ENCODE measurements around the gene SPTBN5.
"Not testable (repeated sequence)": the region's sequence is repeated elsewhere in the genome, so short reads cannot be mapped to it uniquely, and the experiment has no call there.

The SPTBN5 gene

DNA sequence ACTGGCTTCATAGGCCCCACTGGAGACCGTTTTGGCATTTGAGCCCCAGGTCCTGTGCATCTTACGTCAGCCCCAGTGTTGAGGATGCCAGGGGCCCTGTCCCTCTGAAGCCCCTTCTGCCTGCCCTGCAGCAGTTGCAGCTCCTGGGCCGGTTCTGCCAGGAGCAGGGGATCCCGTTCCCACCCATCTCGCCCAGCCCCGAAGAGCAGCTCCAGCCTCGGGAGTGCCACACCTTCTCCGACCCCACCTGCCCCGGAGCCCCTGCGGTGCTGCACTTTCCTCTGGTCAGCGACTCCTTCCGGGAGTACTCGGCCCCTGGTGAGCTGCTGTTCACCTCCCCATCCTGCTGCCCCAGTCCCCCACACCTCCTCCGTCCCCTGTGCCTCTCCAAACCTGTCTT lies 46.6 kb downstream of the SPTBN5 start:
- DNase-seq (ENCODE audit: low read depth) = no peak

DNA sequence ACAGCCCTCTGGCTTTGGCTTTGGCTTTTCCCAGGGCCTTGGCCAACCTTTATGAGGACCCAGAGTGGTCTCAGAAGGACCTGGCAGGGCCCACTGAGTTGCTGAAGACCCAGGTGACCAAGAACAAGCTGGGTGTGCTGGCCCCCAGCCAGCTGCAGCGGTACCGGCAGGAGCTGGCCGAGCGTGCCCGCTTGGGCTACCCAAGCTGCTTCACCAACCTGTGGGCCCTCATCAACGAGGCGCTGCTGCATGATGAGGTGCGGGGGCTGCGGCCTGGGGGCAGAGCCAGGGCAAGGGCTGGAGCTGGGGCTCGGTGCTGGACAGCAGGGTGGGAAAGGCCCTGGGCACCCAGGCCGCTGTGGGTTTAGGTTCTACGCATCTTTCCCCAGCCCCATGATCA lies 49.0 kb downstream of the SPTBN5 start:
- no peak for DNase-seq (ENCODE audit: low read depth)

DNA sequence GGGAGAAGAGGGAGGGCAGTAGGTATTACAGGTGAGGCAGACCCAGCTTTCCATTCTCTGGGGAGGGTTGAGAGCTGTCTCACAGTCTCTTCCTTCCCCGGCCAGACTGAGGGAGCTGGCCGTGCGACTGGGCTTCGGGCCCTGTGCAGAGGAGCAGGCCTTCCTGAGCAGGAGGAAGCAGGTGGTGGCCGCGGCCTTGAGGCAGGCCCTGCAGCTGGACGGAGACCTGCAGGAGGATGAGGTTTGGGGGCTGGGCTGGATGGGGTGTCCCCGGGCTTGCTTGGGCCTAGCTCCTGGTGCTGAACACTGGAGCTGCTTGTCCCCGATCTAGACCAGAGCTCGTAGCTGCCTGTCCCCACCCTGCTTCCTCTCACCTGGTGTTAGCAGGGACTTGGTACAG lies 50.3 kb downstream of the SPTBN5 start:
- no peak for DNase-seq (ENCODE audit: low read depth)

DNA sequence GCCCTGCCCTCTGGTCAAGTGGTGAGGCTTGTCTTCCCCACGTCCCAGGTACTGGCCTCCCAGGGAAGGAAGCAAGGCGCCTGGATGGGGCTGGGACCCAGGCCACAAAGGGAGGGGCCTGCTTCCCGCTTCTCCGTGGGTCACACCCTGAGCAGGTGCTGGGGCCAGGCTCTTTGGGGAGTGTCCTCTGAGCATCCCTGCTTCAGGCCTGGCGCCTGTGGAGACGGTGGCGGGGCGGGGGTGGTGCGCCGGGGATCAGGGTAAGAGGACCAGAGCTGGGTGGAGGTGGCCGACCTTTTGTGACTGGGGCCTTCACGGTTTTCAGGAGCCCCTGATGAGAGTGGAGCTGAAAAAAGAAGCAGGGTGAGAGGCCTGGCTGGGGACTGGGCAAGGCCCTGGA lies 51.6 kb downstream of the SPTBN5 start:
- DNase-seq (ENCODE audit: low read depth) = no peak

DNA sequence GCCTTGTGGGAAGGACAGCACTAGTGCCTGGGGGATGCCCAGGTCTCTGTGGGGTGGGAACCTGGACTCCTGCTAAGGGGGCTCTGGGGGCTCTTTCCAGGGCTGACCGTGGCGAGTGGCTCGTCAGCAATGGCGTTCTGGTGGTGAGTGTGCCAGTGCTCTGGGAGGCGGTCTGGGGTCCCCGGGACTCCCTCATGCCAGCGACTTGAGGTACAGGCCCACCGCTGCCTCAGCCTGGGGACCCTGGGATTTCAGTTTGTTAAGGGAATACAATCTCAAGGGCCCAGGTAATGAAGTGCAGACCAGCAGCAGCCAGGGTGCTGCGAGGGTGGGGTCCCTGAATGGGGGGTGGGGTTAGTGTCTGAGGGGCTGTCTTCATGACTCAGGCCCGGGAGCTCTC lies 52.7 kb downstream of the SPTBN5 start:
- no peak for DNase-seq (ENCODE audit: low read depth)

DNA sequence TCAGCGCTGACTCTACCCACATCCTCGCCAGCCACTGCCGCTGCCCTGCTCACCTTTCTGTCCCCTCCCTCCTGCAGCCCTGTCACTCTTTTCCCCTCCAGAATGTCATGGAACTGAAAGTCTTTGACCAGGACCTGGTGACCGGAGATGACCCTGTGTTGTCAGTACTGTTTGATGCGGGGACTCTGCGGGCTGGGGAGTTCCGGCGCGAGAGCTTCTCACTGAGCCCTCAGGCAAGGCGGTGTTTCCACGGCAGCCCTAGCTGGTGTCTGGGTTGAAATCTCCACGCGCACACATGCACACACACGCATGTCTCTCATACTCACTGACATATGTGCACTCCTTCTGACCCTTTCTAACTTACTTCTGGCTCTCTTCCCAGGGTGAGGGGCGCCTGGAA lies 53.2 kb downstream of the SPTBN5 start:
- DNase-seq (ENCODE audit: low read depth) = no peak

DNA sequence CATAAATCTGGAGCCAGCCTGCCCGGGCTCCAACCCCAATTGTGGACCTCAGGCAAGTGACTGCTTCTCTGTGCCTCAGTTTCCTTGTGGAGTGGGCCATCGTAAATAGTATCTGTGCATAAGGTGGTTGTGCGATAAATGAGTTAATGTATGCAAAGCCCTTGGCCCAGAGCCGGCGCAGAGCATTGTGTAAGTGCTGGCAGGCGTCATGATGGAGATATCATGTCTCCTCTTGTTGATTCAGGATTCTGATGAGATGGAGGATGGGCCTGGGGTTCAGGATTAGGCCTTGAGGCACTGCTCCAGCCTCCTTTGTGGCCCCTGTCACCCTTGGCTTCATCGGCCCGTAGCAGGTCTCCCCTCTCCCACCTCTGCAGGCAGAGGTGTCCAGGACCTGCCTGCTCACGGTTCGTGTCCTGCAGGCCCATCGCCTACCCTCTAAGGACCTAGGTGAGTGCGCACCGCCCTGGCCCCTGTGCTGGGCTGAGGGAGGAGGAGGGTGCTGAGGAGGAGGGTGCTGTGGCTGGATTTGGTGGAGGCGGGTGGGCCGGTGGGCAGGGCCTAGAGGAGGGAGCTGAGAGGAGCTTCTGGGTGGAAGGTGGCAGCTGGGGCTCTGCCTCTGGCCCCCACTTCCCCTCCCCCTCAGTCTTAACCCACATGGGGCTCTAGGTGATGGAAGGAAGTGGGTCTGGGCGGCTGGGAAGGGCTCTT lies 53.9 kb downstream of the SPTBN5 start:
- no peak for DNase-seq (ENCODE audit: low read depth)

DNA sequence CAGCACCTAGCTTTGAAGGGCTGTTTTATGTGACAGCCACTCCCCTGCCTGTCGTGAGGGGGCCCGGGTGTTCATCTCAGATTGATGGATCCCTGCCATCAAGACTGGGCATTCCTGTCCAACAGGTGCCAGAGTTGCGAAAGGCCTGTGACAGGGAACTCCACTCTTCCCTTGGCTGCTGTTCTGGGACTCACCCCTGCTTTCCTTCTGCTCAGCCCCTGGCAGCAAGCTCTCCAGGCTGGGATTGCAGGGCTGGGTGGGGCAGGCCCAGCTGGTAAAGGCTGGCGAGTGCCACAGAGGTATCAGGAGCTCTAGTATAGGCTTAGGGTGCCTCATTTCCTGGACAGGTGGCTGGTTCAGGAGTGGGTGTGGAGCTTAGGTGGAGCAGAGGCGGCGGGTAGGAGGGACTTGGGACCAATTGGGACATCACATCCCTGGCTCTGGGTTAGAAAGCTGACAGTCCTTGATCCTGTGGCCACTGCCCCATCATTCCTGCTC lies 55.4 kb downstream of the SPTBN5 start, which contains the start of gene PLA2G4B:
TSS of gene PLA2G4B (plus strand) at position 448 of the 498 bp plus-strand sequence. CDS start 67 bp downstream, outside the sequence.
- no peak for DNase-seq (ENCODE audit: low read depth)

DNA sequence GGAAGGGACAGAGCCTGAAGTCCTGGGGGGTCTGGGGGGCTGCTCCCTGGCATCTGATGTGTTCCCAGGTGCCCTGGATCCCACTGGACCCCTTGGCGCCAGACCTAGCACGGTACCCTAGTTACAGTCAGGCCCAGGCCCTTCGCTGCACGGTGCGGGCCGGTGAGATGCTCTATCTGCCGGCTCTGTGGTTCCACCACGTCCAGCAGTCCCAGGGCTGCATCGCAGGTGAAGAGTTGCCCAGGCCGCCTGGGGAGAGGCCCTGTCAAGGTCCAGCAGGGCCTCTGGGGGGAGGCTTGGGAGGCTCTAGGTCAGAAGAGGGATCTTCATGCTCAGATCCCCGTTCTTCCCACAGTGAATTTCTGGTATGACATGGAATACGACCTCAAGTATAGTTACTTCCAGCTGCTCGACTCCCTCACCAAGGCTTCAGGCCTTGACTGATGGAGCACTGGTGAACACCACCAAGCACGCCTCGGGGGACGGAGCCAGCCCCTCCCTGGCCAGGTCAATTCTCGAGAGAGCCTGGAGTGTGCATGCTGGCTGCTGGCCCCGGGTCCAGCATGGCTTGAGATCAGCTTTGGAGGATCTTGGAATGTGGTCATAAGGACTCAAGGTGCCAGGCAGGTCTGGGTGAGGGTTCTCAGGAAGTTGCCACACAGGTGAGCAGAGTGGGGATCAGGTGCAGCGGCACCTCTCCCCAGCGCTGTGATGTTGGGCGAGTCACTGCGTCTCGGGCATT lies 57.0 kb downstream of the SPTBN5 start:
- no peak for DNase-seq (ENCODE audit: low read depth)

DNA sequence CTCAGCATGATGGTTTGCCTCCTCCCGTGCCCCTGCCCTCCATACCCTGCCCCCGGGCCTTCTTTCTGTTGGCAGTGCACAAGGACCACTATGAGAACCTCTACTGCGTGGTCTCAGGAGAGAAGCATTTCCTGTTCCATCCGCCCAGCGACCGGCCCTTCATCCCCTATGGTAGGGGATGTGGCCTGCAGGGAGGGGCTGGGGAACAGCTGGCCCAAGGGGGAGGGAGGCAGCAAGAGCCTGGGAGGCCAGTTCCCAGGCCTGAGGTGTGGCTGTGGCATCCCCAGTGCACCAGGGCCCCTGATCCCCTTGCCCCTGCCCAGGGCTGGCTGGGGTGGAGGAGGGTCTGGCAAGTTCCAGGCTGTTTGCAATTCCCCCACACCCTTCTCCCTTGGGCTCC lies 57.8 kb downstream of the SPTBN5 start:
- DNase-seq (ENCODE audit: low read depth) = peak; percentile 25

DNA sequence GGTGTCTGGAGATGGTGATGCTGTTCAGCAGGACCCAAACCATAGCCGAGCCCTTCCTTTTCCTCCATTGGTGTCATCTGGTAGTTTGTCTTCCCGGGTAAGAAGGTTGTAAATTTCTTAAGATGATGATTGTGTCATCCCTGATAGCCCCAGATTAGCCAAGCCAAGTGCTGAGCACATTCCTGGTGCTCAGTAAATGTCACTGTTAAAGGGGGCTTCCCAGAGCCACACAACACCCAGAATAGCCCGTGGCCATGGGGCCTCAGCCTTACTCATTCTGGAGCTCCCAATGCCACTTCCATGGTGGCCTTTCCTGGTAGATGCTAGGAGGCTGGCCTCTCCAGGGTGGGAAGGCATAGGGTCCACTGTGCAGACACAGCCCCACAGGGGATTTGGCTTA lies 59.8 kb downstream of the SPTBN5 start:
- no peak for DNase-seq (ENCODE audit: low read depth)

DNA sequence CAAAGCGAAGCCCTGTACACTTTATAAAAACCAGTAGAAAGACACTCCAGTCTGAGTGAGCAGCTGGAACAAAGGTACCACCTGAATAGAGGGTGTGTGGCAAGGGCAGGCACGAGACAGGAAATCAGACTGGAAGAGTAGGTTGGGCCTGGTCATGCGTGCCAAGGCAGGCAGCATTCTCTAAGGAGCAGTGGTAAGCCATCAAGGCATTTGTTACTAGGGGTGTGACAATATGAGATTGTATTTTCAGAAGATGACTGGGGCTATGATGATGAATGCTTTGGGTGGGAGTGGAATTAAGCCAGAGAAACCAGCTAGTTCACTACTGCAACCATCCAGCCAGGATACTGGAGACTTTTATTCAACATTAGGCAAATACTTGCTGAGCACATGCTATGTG lies 61.0 kb downstream of the SPTBN5 start:
- DNase-seq (ENCODE audit: low read depth) = no peak

DNA sequence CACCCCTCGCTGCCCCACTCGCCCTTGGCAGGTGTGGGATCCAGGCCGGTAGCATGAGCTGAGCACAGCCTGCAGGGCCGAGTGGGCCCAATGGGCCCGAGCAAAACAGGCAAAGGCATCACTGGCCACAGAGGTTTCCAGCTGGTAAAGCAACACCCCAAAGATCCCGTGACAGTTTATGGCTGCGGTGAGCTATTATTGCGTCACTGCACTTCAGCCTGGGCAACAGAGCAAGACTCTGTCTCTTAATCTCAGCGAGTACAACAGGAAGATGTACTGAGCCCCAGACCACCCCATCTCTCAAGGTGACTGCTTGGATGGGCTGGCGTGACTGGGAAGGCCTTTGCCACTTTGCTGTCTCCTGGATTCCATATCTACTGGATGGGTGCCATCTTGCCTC lies 61.6 kb downstream of the SPTBN5 start:
- DNase-seq (ENCODE audit: low read depth) = no peak

DNA sequence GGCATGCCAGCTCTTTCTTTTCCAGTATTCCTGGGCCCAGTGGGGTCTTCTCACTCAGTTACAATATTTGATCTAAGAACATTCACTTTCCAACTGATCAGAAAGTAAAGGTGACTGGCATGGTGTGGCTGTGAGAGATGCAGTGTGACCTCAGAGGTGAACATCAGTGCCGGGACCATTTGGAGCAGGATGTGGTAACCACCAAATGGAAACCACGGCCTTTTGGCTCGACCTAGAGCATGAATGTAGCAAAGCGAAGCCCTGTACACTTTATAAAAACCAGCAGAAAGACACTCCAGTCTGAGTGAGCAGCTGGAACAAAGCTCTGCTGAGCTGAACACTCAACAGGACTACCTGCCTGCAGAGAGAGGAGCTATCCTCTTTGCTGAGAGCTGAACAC lies 62.6 kb downstream of the SPTBN5 start:
- not testable (repeated sequence) for DNase-seq (ENCODE audit: low read depth)

DNA sequence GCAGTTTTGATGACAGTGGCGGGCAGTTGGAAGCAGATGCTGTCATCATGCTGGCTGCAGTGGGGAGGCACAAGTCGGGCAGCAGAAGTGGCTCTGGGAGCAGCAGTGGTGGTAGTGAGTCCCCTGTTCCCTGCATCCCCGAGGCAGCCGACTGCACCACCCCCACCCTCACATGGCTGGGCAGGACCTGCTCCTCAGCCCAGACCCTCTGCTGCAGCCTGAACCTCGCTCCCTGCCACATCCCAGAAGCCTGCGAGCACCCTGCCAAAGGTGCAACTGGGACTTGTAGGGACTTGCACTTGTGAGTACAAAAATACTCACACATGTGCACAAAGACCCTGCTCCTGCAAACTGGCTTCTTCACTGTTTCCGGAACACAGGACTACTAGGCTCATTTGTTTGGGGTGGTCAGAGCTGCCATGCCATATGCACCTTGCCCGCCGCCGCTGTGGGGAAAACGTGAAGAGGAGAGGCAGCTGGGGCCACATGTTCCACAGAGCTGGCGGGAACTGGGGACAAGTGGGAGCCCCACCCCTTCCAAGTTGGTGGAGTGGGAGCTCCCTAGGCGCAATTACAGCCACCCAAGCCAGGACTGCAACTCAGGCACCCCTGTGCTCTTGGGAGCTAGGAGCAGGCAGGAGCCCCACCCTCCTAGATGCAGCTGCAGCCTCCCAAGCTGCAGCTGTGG lies 63.8 kb downstream of the SPTBN5 start:
- no peak for DNase-seq (ENCODE audit: low read depth)

DNA sequence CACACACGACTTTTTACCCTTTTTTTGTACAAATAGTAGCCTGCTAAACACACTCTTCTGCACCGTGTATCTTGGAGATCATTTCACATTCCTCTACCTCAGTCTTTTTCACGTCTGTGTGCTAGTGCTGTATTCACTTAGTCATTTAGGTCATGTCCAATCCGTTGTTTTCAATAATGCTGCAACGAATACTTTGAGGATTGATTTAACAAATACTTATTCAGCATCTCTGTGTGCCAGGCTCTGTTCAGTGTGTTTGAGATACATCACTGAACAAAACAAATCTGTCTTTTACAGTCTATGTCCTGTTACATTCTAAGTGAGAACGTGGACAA lies 65.1 kb downstream of the SPTBN5 start:
- peak; percentile 24 for DNase-seq (ENCODE audit: low read depth)

DNA sequence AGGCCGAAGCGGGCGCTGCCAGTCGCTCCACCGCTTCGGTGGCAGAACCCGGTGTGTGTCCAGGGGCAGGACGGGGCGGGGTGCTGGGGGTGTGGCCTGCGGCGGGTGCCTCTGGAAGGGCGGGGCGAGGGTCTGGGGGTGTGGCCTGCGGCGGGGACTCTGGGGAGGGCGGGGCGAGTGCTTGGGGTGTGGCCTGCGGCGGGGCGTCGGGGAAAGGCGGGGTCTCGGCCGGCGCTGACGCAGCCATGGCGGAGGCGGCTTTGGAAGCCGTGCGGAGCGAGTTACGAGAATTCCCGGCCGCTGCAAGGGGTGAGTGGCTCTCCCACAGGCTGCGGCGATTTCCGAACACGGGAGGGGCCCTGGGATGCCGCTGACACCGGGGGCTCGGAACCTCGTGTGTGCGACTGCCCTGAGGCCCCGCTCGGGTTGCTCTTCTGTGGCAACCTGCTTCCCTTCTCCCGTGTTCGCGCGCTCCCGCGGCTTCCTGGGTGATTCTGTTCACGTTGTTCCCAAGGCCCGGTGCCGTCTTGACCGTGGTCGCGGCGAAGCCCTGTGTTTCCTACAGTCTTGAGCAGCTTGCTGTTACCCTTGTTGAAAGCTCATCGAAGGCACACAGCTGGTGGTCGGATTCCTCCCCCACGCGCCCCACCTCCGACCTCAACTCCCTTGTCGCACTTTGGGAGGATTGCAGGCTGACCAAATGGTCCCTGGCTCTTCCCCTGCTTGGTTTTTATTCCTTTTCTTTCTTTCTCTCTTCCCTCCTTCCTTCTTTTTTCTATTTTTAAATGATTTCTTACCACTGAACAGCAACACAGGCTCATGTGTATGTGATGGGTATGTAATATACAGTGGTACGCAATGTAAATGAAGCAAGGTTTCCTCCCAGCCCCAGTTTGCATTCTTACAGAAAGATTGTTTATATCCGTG lies 65.7 kb downstream of the SPTBN5 start, which contains the start of gene JMJD7:
TSS of gene JMJD7 (plus strand) at position 213 of the 927 bp plus-strand sequence. CDS start at position 246, 33 bp downstream.
- DNase-seq (ENCODE audit: low read depth) = peak; percentile 87

DNA sequence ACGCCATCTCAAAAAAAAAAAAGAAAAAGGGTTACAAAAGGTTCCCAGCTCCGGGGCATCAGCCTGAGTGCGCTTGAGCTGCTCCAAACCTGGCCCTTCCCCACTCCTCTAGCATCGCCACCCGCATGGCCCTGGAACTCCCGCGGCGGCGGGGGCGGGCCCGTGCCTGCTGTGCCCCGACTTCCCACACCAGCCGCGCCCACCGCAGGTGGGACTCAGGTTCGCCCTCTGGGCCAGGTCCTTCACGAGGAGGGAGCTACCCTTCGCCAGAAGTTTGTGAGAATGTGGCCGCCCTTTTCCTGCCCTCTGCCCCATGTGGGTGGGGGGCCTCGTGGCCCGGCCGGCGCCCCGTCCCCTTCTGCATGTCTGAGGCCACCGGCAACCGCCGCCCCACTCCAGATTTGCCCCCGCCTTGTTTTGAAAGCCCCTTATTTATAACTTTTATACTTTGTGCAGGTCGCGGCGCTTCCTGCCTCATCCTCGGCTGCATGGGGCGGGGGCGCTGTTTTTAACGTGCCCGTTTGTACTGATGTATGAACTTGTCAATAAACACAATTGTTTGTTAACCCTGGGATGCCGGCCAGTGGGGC lies 66.5 kb downstream of the SPTBN5 start:
- DNase-seq (ENCODE audit: low read depth) = no peak

DNA sequence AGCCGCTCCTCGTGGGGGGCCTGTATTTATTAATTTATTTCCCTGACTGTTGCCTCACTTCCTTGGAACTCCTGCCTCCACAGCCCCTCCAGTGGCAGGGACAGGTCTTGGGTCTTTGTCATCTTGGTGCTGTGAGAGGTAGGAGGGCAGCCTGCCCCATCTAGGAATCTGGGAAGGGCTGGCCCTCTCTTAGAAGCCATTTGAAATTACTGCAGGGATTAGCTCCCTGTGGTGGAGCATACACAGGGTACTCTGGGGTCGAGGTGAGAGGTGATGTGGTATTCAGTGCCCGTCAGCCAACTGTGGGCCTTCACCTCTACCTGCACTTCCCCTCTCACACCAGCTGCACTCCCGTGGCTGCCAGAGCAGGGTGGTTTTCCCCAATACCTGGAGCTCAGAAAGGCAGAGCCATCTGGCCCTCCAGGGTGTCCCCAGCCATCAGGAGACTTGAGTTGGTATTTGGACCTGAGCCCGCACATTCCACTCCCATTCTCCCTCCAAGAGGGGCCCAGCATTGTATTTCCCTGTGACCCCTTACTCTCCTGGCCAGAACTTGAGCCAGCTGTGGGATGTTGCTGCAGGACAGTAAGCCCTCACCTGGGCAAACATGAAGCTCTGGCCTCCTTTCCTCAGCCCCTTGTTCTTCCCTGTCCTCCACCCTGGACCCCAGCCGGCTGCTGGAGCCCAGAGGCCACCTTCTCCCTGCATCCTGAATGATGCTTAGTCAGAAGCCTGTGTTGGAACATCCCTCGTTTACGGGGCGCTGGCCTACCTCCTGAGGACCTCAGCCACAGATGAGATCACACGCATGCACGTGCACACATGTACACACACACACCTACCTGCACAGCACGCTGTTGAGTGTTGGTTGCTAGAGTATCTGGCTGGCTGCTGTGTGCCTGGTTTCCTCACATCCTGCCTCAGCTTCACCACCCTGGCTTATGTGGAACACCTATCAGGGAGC lies 68.0 kb downstream of the SPTBN5 start:
- DNase-seq (ENCODE audit: low read depth) = no peak

DNA sequence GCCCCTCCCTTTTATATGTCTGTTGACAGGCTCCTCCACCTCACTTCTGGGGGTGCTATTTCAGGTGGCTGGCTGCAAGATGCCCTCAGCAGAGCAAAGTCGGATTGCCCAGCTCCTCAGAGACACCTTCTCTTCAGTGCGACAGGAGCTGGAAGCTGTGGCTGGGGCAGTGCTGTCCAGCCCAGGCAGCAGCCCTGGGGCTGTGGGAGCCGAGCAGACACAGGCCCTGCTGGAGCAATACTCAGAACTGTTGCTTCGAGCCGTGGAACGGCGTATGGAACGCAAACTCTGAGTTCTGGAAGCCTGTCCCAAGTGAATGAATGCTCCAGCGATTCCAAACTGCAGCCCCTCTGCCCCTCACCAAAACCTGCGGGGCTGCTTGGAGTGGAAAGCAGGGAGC lies 68.7 kb downstream of the SPTBN5 start:
- no peak for DNase-seq (ENCODE audit: low read depth)

Measured in EH (cell line).